Parathyroid adenoma (tissue), 2 donors: ENCODE data around the gene GRK2.

Experiments
- H2AFZ ChIP-seq: fragments of 300-600 bp; sonication (generic); one replicate; pipeline ENCODE4 v1.7.0; 2017; ENCODE audit warnings: antibody characterized with exemption, mild to moderate bottlenecking
- H3K27ac ChIP-seq: fragments of 300-600 bp; sonication (generic); one replicate; pipeline ENCODE4 v1.7.0; 2017
- H3K27me3 ChIP-seq: fragments of 300-600 bp; sonication (generic); one replicate; pipeline ENCODE4 v1.7.0; 2017; ENCODE audit warnings: low read length; ENCODE audit not compliant: control insufficient read depth, insufficient read depth
- H3K36me3 ChIP-seq: fragments of 300-600 bp; sonication (generic); one replicate; pipeline ENCODE4 v1.7.0; 2017; ENCODE audit warnings: low read length; ENCODE audit not compliant: control insufficient read depth, insufficient read depth
- H3K4me1 ChIP-seq: fragments of 300-600 bp; sonication (generic); one replicate; pipeline ENCODE4 v1.7.0; 2017; ENCODE audit warnings: control low read depth
- H3K4me2 ChIP-seq: fragments of 300-600 bp; sonication (generic); one replicate; pipeline ENCODE4 v1.7.0; 2017; ENCODE audit warnings: low read length
- H3K4me3 ChIP-seq: fragments of 300-600 bp; sonication (generic); one replicate; pipeline ENCODE4 v1.7.0; 2017; ENCODE audit warnings: low read depth, low read length
- H3K79me2 ChIP-seq: fragments of 300-600 bp; sonication (generic); one replicate; pipeline ENCODE4 v1.7.0; 2017; ENCODE audit warnings: control low read depth
- H3K9ac ChIP-seq: fragments of 300-600 bp; sonication (generic); one replicate; pipeline ENCODE4 v1.7.0; 2017; ENCODE audit warnings: mild to moderate bottlenecking
- H3K9me3 ChIP-seq: fragments of 300-600 bp; sonication (generic); one replicate; pipeline ENCODE4 v1.7.0; 2017; ENCODE audit warnings: low read length; ENCODE audit not compliant: control insufficient read depth
- CTCF ChIP-seq: fragments of 300-600 bp; sonication (generic); IDR thresholded peaks from one replicate; pipeline ENCODE4 v1.7.0; 2017; ENCODE audit warnings: antibody characterized with exemption, mild to moderate bottlenecking
- donor health status: primary hyperparathyroidism.

Gene GRK2

GRCh38 chr11:67277231-67277961, 11.1 kb downstream of the GRK2 start:
- peak overlapping the region; percentile 59 for H3K4me2 ChIP-seq
- H3K27ac ChIP-seq: peak overlapping the region; percentile 65
- no peak overlapping the region for H3K9ac ChIP-seq
- no peaks in the 10 kb centered on the region for H3K27me3 ChIP-seq
- no peak overlapping the region for H3K4me3 ChIP-seq
- no peak overlapping the region for H2AFZ ChIP-seq
- H3K79me2 ChIP-seq: peaks cover 5% of the 10 kb centered on the region
- H3K36me3 ChIP-seq: no peaks in the 10 kb centered on the region
- H3K4me1 ChIP-seq: no peaks in the 10 kb centered on the region
- H3K9me3 ChIP-seq: no peaks in the 10 kb centered on the region
- TF ChIP-seq CTCF: no peak

- H2AFZ ChIP-seq: no peak overlapping the region
- H3K9me3 ChIP-seq: no peaks in the 10 kb centered on the region
- H3K27me3 ChIP-seq: no peaks in the 10 kb centered on the region
- no peak overlapping the region for H3K9ac ChIP-seq
- H3K36me3 ChIP-seq: no peaks in the 10 kb centered on the region
- peak overlapping the region; percentile 59 for H3K27ac ChIP-seq
- no peak for TF ChIP-seq CTCF
- peaks cover 5% of the 10 kb centered on the region for H3K79me2 ChIP-seq
- no peaks in the 10 kb centered on the region for H3K4me1 ChIP-seq
- H3K4me2 ChIP-seq: no peak overlapping the region
- no peak overlapping the region for H3K4me3 ChIP-seq
Observed at GRCh38 chr11:67278135-67278938, 12.1 kb downstream of the GRK2 start.

- no peak for TF ChIP-seq CTCF
- Histone ChIP-seq H2AFZ (no peak overlapping the region), H3K4me2 (no peak overlapping the region), H3K27ac (no peak overlapping the region), H3K9me3 (no peaks in the 10 kb centered on the region), H3K27me3 (no peaks in the 10 kb centered on the region), H3K4me1 (no peaks in the 10 kb centered on the region), H3K79me2 (peaks cover 5% of the 10 kb centered on the region), H3K4me3 (no peak overlapping the region), H3K36me3 (no peaks in the 10 kb centered on the region), H3K9ac (no peak overlapping the region)
Observed at GRCh38 chr11:67278939-67279588, 12.8 kb downstream of the GRK2 start.

GRCh38 chr11:67279589-67280340, 13.5 kb downstream of the GRK2 start:
- H3K27ac ChIP-seq: no peak overlapping the region
- no peak overlapping the region for H3K4me3 ChIP-seq
- H3K9ac ChIP-seq: no peak overlapping the region
- no peaks in the 10 kb centered on the region for H3K9me3 ChIP-seq
- H3K79me2 ChIP-seq: peaks cover 2% of the 10 kb centered on the region
- no peaks in the 10 kb centered on the region for H3K4me1 ChIP-seq
- H3K4me2 ChIP-seq: no peak overlapping the region
- H3K27me3 ChIP-seq: no peaks in the 10 kb centered on the region
- H3K36me3 ChIP-seq: no peaks in the 10 kb centered on the region
- no peak for TF ChIP-seq CTCF
- no peak overlapping the region for H2AFZ ChIP-seq
